A549 (cell line): ENCODE measurements around the gene FOXP1. TPM values are rescaled to one million over a fixed set of nuclear protein-coding genes. Genes with fewer than 3 reads are reported as not detected.

Experiments
- ATAC-seq, 2 experiments: fragments of 200-7000 bp in 1 of 2; fragments of >200 bp in 1 of 2; cut with Nextera tagmentation in 1 of 2; cut with Tn5 transposase in 1 of 2; 3 replicates each; pipeline versions ENCODE4 v1.8.0 to v1.9.1; 2018 to 2020; ENCODE audit warnings: mild to moderate bottlenecking in 1 of 2, moderate library complexity in 1 of 2
- CTCF ChIA-PET: fragments of 300-600 bp; sonication (Branson Sonifier 250); formaldehyde crosslinking; extraction: SDS; loops from one replicate; lab custom pipeline; 2021; ENCODE audit warnings: antibody characterized with exemption, inconsistent platforms; lab: Yijun Ruan, JAX
- POLR2A ChIA-PET: fragments of 350-600 bp; formaldehyde crosslinking; extraction: SDS; loops from one replicate; lab custom pipeline; 2021; ENCODE audit warnings: antibody characterized with exemption, inconsistent platforms; lab: Yijun Ruan, JAX
- DNase-seq, 2 experiments: peaks; one replicate each; pipeline versions ENCODE4 v3.0.0 to v3.0.0-alpha.2; 2011 to 2016; ENCODE audit warnings: low read depth in 1 of 2, low spot score in 1 of 2
- FAIRE-seq: peaks from 2 replicates; lab custom pipeline; 2011; peaks lifted over from hg19 to GRCh38; lab: Jason Lieb, UNC
- H3K27ac ChIP-seq, 2 experiments: fragments of >200 bp; sonication (Bioruptor Twin); formaldehyde crosslinking; 3 replicates each; pipeline ENCODE4 v1.5.1; 2016 to 2017
- H3K4me1 ChIP-seq: fragments of >200 bp; sonication (Bioruptor Twin); formaldehyde crosslinking; 3 replicates; pipeline ENCODE4 v1.6.1; 2016
- H3K4me2 ChIP-seq: fragments of >200 bp; sonication (Bioruptor Twin); formaldehyde crosslinking; 3 replicates; pipeline ENCODE4 v1.6.1; 2016
- H3K4me3 ChIP-seq: fragments of >200 bp; sonication (Bioruptor Twin); formaldehyde crosslinking; 3 replicates; pipeline ENCODE4 v1.5.1; 2016
- H3K9me3 ChIP-seq: fragments of >200 bp; sonication (Bioruptor Twin); formaldehyde crosslinking; 3 replicates; pipeline ENCODE4 v1.6.1; 2016
- BHLHE40 ChIP-seq: IDR thresholded peaks from 2 replicates; pipeline ENCODE4 v1.6.1; 2012; ENCODE audit warnings: low read depth, low read length, inconsistent platforms
- CHD2 ChIP-seq: fragments of 150-350 bp; IDR thresholded peaks from 2 replicates; pipeline ENCODE4 v1.6.1; 2014; ENCODE audit warnings: low read length; ENCODE audit not compliant: partially characterized antibody
- EHF ChIP-seq: fragments of 250-450 bp; sonication (Bioruptor Pico); IDR thresholded peaks from 2 replicates; pipeline ENCODE4 v1.5.0; 2020; ENCODE audit warnings: mild to moderate bottlenecking
- EHMT2 ChIP-seq: fragments of 200-600 bp; sonication (generic); IDR thresholded peaks from 2 replicates; pipeline ENCODE4 v1.6.1; 2016; ENCODE audit warnings: antibody characterized with exemption, low read depth, mild to moderate bottlenecking, moderate library complexity
- EP300 ChIP-seq, 2 experiments: fragments of >200 bp; sonication (Bioruptor Twin); formaldehyde crosslinking; IDR thresholded peaks; 2 replicates in 1 of 2; 3 replicates in 1 of 2; pipeline ENCODE4 v1.6.1; 2016 to 2017
- ESRRA ChIP-seq: fragments of 150-350 bp; IDR thresholded peaks from 2 replicates; pipeline ENCODE4 v1.6.1; 2014; ENCODE audit warnings: mild to moderate bottlenecking, low read length, borderline replicate concordance
- FOXS1 ChIP-seq: fragments of 250-450 bp; sonication (Bioruptor Pico); IDR thresholded peaks from 2 replicates; pipeline ENCODE4 v1.5.0; 2020; ENCODE audit warnings: mild to moderate bottlenecking, moderate library complexity
- GATA3 ChIP-seq: IDR thresholded peaks from 2 replicates; pipeline ENCODE4 v1.6.1; 2012; ENCODE audit warnings: borderline replicate concordance
- HDAC2 ChIP-seq: fragments of 200-600 bp; sonication (generic); IDR thresholded peaks from 2 replicates; pipeline ENCODE4 v1.6.1; 2016
- JUNB ChIP-seq: fragments of >200 bp; sonication (Bioruptor Twin); formaldehyde crosslinking; IDR thresholded peaks from 2 replicates; pipeline ENCODE4 v1.6.1; 2016
- KDM1A ChIP-seq: fragments of 200-600 bp; sonication (generic); IDR thresholded peaks from 2 replicates; pipeline ENCODE4 v1.6.1; 2016; ENCODE audit warnings: low read depth, mild to moderate bottlenecking
- MAFK ChIP-seq: fragments of 450-650 bp; IDR thresholded peaks from 2 replicates; pipeline ENCODE4 v1.6.1; 2014; ENCODE audit not compliant: partially characterized antibody
- MAZ ChIP-seq: fragments of 150-350 bp; IDR thresholded peaks from 2 replicates; pipeline ENCODE4 v1.6.1; 2014; ENCODE audit warnings: antibody characterized with exemption, low read depth, low read length, borderline replicate concordance
- NFE2L2 ChIP-seq: fragments of 150-350 bp; conservative IDR thresholded peaks from 2 replicates; pipeline ENCODE4 v1.6.1; 2014; ENCODE audit warnings: low read length
- NR3C1 ChIP-seq: fragments of >200 bp; sonication (Bioruptor Twin); formaldehyde crosslinking; IDR thresholded peaks from 3 replicates; pipeline ENCODE4 v1.6.1; 2017
- RAD21 ChIP-seq, 2 experiments: fragments of >200 bp in 1 of 2; sonication (Bioruptor Twin) in 1 of 2; formaldehyde crosslinking in 1 of 2; IDR thresholded peaks in 1 of 2; conservative IDR thresholded peaks in 1 of 2; 2 replicates in 1 of 2; 3 replicates in 1 of 2; pipeline ENCODE4 v1.6.1; 2012 to 2018; ENCODE audit warnings: inconsistent platforms in 1 of 2
- RFX5 ChIP-seq: fragments of 450-650 bp; IDR thresholded peaks from 2 replicates; pipeline ENCODE4 v1.7.1; 2014; ENCODE audit warnings: antibody characterized with exemption, mild to moderate bottlenecking, moderate library complexity
- ZC3H11A ChIP-seq: fragments of 450-650 bp; IDR thresholded peaks from 2 replicates; pipeline ENCODE4 v1.6.1; 2014; ENCODE audit warnings: antibody characterized with exemption, mild to moderate bottlenecking
- ZNF302 ChIP-seq: fragments of 250-450 bp; sonication (Bioruptor Pico); IDR thresholded peaks from 2 replicates; pipeline ENCODE4 v1.9.0; 2021; ENCODE audit warnings: inconsistent platforms, mild to moderate bottlenecking, moderate library complexity
- WGBS: methylation state at CpG from one replicate; pipeline ENCODE4 v1.1.6; 2017; ENCODE audit errors: missing lambda C conversion rate; 5-methylcytosine and 5-hydroxymethylcytosine counted together
- polyA plus RNA-seq, 4 experiments: library from polyadenylated mRNA; depleted of rRNA in 3 of 4; stranded (reverse); fragments of >200 nt; fragmentation: RNase III in 1 of 4; extraction: RNeasy Plus Mini Kit Qiagen cat#74134 plus additional on column Dnase treatment in 1 of 4; gene quantifications; 2 replicates in 3 of 4; 3 replicates in 1 of 4; pipeline ENCODE4 v1.2.3, GENCODE V29; 2011 to 2017
- TF ChIP-seq, protein P1 (sequence below): fragments of 250-450 bp; sonication (Bioruptor Pico); IDR thresholded peaks from 2 replicates; pipeline ENCODE4 v1.5.0; 2021; ENCODE audit warnings: mild to moderate bottlenecking, moderate library complexity, borderline replicate concordance
- TF ChIP-seq, protein P2 (sequence below): fragments of 250-450 bp; sonication (Bioruptor Pico); IDR thresholded peaks from 2 replicates; pipeline ENCODE4 v1.5.0; 2020; ENCODE audit warnings: low read depth, mild to moderate bottlenecking, moderate library complexity
- TF ChIP-seq, protein P3 (sequence below): fragments of 200-600 bp; sonication (generic); IDR thresholded peaks from 2 replicates; pipeline ENCODE4 v1.6.1; 2016; ENCODE audit warnings: antibody characterized with exemption, mild to moderate bottlenecking, moderate library complexity
- TF ChIP-seq, protein P4 (sequence below): fragments of 450-650 bp; IDR thresholded peaks from 2 replicates; pipeline ENCODE4 v1.6.1; 2014; ENCODE audit warnings: antibody characterized with exemption

Gene FOXP1
- polyA plus RNA-seq, 2 of the 4 experiments (the other 2 are of a cell fraction): 12.8 to 13.9 TPM

DNA sequence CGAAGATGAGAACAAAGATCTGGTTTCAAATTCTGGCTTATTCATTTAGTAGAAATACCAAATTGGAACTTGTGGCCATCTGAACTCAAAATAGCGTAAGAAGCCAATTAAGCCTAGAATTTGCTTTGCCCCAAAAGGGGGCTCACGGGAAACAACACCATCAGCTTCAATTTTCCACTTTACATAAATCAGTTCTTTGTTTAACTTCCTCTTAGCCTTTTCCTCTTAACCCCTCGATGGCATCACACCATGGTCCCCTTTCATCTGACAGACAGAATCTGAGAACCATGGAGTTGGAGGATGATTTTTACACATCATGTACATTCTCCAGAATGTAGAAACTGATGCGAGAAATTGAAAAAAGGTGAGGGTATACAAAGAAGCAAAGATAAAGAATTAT is 207.0 kb downstream of the FOXP1 start:
- Histone ChIP-seq H3K4me1 (peaks cover 8% of the 10 kb centered on the region; the same call in 1 of the 3 replicates), H3K27ac (no peak overlapping the region)
- FAIRE-seq: no peak
- no peak for TF ChIP-seq EHMT2
- TF ChIP-seq HDAC2: no peak
- TF ChIP-seq ZC3H11A: no peak
- no peak for TF ChIP-seq MAZ
- no peak for TF ChIP-seq ZNF302 (CRISPR knock-in tag)
- no peak for TF ChIP-seq ESRRA
- TF ChIP-seq GATA3: no peak
- no peak for TF ChIP-seq RFX5
- TF ChIP-seq MAFK: no peak
- TF ChIP-seq, all 56 proteins: peak for 0
- ChIA-PET POLR2A (no interaction called here), CTCF (no interaction called here)
- ATAC-seq: no peak
- no peak overlapping the region for H3K4me3 ChIP-seq
- no peaks in the 10 kb centered on the region for H3K9me3 ChIP-seq
- 85% methylated on average over 5 of the region's 5 CpGs for WGBS
- no peak overlapping the region for H3K4me2 ChIP-seq
- DNase-seq: no peak

DNA sequence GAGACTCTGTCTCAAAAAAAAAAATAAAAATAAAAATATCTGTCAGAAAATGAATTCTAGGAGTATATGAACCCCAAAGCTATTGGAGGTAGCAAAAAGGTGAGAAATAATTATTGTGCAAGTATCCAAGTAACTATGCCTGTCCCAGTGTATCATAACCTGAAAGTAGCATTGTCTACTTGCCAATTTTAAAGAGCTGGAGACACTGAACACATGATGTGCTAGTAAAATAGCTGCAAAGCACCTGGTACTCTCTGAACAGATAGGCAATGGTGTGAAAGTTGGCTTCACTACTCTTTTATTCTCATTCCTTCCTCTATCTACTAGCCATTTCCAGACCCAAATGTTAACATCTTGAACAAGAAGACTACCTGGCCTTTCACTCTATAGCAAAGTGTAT is 208.9 kb downstream of the FOXP1 start:
- no peaks in the 10 kb centered on the region for H3K9me3 ChIP-seq
- CTCF ChIA-PET: interaction anchor here (0.8 kb wide), 1 partner anchor 22 kb away, joined by 3 read pairs; no protein-coding TSS in a partner anchor
- H3K4me2 ChIP-seq: no peak overlapping the region
- FAIRE-seq (no peak), ATAC-seq (no peak), DNase-seq (no peak)
- no peaks in the 10 kb centered on the region; the same call in 2 of the 3 replicates for H3K4me1 ChIP-seq
- POLR2A ChIA-PET: no interaction called here
- no peak overlapping the region for H3K27ac ChIP-seq
- no peak overlapping the region for H3K4me3 ChIP-seq
- TF ChIP-seq KDM1A (no peak), HDAC2 (no peak), EHF (no peak), EP300 (IDR thresholded peaks at IDR 0.05) (no peak), RAD21 (conservative IDR thresholded peaks at IDR 0.05 in 1 of 2, IDR thresholded peaks at IDR 0.05 in 1 of 2) (no peak)
- TF ChIP-seq, protein P1, sequence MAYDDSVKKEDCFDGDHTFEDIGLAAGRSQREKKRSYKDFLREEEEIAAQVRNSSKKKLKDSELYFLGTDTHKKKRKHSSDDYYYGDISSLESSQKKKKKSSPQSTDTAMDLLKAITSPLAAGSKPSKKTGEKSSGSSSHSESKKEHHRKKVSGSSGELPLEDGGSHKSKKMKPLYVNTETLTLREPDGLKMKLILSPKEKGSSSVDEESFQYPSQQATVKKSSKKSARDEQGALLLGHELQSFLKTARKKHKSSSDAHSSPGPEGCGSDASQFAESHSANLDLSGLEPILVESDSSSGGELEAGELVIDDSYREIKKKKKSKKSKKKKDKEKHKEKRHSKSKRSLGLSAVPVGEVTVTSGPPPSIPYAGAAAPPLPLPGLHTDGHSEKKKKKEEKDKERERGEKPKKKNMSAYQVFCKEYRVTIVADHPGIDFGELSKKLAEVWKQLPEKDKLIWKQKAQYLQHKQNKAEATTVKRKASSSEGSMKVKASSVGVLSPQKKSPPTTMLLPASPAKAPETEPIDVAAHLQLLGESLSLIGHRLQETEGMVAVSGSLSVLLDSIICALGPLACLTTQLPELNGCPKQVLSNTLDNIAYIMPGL (CRISPR knock-in tag): no peak
- TF ChIP-seq, protein P2, sequence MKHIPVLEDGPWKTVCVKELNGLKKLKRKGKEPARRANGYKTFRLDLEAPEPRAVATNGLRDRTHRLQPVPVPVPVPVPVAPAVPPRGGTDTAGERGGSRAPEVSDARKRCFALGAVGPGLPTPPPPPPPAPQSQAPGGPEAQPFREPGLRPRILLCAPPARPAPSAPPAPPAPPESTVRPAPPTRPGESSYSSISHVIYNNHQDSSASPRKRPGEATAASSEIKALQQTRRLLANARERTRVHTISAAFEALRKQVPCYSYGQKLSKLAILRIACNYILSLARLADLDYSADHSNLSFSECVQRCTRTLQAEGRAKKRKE (CRISPR knock-in tag): no peak

DNA sequence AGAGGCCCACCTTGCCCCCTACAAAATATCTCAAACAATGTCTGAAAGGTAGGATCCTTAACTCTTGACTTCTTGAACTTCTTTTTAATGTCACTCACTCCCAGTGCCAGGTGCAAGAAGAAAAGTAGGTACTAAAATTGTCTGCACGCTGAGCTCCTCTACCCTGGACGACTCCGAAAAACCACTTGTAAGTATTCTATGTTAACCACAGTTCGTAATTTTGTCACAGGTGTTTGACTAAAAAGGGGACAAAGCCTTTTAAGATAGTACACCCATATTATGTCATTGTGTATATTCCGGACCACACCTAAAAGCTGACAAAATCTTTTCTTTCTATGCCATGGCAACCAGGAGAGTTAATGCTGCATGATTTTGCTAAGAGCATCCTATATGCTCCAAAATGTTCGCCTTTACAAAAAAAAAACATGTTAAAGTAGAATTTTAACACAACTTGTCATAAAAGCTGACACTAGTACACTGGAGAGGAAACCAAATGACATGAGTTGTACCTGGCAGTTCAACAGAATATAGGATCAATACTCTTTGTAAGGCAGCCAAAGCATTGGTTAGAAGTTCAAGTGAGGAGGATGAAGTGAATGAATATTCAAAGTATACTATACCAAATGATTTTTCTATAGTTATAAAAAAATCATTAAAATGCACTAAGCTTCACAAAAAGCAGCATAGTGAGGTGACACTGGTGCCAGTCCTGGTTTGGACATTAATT is 210.5 kb downstream of the FOXP1 start:
- Histone ChIP-seq H3K4me2 (no peak overlapping the region), H3K9me3 (no peaks in the 10 kb centered on the region), H3K4me1 (no peaks in the 10 kb centered on the region; the same call in 2 of the 3 replicates), H3K27ac (no peak overlapping the region), H3K4me3 (no peak overlapping the region)
- no peak for ATAC-seq
- DNase-seq: no peak
- TF ChIP-seq NR3C1 (no peak), ESRRA (no peak), NFE2L2 (no peak), KDM1A (no peak), JUNB (no peak), BHLHE40 (no peak), MAZ (no peak), FOXS1 (CRISPR knock-in tag) (no peak), RAD21 (conservative IDR thresholded peaks at IDR 0.05 in 1 of 2, IDR thresholded peaks at IDR 0.05 in 1 of 2) (no peak), CHD2 (no peak)
- TF ChIP-seq, protein P3, sequence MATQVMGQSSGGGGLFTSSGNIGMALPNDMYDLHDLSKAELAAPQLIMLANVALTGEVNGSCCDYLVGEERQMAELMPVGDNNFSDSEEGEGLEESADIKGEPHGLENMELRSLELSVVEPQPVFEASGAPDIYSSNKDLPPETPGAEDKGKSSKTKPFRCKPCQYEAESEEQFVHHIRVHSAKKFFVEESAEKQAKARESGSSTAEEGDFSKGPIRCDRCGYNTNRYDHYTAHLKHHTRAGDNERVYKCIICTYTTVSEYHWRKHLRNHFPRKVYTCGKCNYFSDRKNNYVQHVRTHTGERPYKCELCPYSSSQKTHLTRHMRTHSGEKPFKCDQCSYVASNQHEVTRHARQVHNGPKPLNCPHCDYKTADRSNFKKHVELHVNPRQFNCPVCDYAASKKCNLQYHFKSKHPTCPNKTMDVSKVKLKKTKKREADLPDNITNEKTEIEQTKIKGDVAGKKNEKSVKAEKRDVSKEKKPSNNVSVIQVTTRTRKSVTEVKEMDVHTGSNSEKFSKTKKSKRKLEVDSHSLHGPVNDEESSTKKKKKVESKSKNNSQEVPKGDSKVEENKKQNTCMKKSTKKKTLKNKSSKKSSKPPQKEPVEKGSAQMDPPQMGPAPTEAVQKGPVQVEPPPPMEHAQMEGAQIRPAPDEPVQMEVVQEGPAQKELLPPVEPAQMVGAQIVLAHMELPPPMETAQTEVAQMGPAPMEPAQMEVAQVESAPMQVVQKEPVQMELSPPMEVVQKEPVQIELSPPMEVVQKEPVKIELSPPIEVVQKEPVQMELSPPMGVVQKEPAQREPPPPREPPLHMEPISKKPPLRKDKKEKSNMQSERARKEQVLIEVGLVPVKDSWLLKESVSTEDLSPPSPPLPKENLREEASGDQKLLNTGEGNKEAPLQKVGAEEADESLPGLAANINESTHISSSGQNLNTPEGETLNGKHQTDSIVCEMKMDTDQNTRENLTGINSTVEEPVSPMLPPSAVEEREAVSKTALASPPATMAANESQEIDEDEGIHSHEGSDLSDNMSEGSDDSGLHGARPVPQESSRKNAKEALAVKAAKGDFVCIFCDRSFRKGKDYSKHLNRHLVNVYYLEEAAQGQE: no peak
- TF ChIP-seq, protein P4, sequence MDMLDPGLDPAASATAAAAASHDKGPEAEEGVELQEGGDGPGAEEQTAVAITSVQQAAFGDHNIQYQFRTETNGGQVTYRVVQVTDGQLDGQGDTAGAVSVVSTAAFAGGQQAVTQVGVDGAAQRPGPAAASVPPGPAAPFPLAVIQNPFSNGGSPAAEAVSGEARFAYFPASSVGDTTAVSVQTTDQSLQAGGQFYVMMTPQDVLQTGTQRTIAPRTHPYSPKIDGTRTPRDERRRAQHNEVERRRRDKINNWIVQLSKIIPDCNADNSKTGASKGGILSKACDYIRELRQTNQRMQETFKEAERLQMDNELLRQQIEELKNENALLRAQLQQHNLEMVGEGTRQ: no peak
- POLR2A ChIA-PET: no interaction called here
- no peak for FAIRE-seq
- CTCF ChIA-PET: interaction anchor here (0.6 to 1.8 kb wide), 3 partner anchors 16 to 1308 kb away, joined by 4 to 5 read pairs (median 4); no protein-coding TSS in a partner anchor
- 89% methylated on average over 6 of the region's 6 CpGs for WGBS
